Hepatocyte (in vitro differentiated cells): Measurements from ENCODE around the gene NTS.

Experiments used
- EZH2 ChIP-seq: fragments of 200-600 bp; sonication (generic); IDR thresholded peaks from 2 replicates; pipeline ENCODE4 v1.6.1; 2016; ENCODE audit warnings: antibody characterized with exemption, mild to moderate bottlenecking, borderline replicate concordance
- EZH2phosphoT487 ChIP-seq: fragments of 200-600 bp; sonication (generic); IDR thresholded peaks from one replicate; pipeline ENCODE4 v1.6.1; 2018; ENCODE audit warnings: antibody characterized with exemption, mild to moderate bottlenecking, low read depth, moderate library complexity; ENCODE audit not compliant: unreplicated experiment, severe bottlenecking
- TF ChIP-seq, protein P1 (sequence below): fragments of 200-600 bp; sonication (generic); IDR thresholded peaks from 2 replicates; pipeline ENCODE4 v1.5.1; 2016; ENCODE audit warnings: antibody characterized with exemption, mild to moderate bottlenecking; ENCODE audit not compliant: poor library complexity

DNA sequence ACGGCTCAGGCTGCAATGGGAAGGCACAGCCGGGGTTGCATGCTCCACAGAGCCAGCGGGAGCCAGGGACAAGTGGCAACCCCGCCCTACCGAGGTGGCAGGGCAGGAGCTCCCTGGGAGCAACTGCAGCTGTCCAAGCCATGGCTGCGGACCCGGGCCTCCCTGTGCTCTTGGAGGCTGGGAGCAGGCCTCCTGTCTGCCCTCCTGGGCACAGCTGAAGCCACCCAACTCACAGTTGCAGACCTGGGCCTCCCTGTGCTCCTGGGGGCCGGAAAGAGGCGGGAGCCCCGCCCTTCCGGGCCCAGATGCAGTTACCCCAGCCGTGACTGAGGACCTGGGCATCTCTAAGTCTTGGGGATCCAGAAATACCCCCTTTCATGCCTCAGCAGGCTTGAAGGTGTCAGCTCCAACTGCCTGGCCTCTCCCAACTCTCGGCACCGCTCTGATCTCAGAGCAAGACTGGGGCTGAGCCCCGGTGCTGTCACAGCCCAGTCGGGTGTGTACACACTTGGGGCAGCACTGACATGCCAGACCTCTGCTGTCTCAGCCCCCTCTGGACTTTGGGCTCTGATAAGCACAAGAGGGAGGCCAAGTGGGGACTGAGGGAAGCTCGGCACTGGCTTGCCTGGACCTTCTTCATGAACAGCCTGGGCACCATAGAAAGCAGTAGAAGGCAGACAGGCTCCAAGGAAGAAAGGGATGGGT is 30.3 kb upstream of the NTS start:
- TF ChIP-seq, protein P1, sequence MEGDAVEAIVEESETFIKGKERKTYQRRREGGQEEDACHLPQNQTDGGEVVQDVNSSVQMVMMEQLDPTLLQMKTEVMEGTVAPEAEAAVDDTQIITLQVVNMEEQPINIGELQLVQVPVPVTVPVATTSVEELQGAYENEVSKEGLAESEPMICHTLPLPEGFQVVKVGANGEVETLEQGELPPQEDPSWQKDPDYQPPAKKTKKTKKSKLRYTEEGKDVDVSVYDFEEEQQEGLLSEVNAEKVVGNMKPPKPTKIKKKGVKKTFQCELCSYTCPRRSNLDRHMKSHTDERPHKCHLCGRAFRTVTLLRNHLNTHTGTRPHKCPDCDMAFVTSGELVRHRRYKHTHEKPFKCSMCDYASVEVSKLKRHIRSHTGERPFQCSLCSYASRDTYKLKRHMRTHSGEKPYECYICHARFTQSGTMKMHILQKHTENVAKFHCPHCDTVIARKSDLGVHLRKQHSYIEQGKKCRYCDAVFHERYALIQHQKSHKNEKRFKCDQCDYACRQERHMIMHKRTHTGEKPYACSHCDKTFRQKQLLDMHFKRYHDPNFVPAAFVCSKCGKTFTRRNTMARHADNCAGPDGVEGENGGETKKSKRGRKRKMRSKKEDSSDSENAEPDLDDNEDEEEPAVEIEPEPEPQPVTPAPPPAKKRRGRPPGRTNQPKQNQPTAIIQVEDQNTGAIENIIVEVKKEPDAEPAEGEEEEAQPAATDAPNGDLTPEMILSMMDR = no peak
- TF ChIP-seq EZH2 (no peak), EZH2phosphoT487 (no peak)
